Activated effector memory CD4-positive, alpha-beta T cell treated with anti-CD3 and anti-CD28 coated beads, Interleukin-2, amount 50 U/mL, for 16 hours (primary cell): ENCODE data around the gene CARMIL3.

Experiments
- DNase-seq: peaks from one replicate; pipeline ENCODE4 v3.0.0-alpha.2; 2020

CARMIL3 gene

DNA sequence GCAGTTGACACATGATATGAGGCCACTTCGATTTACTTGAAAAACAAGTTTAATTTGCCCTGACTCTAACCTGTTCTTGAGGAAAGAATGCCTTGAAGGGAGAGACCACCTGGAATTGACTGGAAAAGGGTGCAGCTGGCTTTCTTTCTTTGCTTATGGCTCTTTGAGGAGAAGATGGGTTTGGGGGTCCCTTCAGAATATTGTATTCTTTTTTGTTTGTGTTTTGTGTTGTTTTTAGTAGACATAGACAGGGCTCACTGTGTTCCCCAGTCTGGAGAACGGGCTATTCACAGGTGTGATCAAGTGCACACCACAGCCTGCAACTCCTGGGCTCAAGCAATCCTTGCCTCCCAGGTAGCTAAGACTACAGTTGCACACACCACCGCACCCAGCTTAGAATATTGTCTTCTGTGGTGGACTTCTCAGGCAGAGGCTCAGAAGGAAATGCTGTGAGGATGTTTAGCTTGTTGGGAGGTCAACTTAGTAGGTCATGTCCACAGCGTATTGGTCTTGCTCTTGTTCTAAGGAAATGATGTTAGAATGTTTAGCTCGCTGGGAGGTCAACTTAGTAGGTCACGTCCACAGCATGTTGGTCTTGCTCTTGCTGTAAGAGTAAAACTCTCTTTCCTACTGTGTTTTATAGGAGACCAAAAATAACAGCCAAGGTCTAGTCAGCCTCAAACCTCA is 64.5 kb downstream of the CARMIL3 start:
- DNase-seq, result no peak

- DNase-seq, result no peak
These were observed 65.4 kb downstream of the CARMIL3 start for GRCh38 chr14:24117179-24117578.
